ENCODE data around the gene ZBTB4. TPM values are rescaled to one million over a fixed set of nuclear protein-coding genes. Genes with fewer than 3 reads are reported as not detected.

The ZBTB4 gene
- total RNA-seq, 4 donors from 2014 or later = 15.1 to 27.3 (median 24.5) TPM

- Histone ChIP-seq H3K27ac (peak within 1 kb of the TSS in 1 of 4 donors; percentile 66), H3K9me3 (no peaks in the 10 kb centered on the region), H3K4me3 (peak within 1 kb of the TSS; percentile 20 to 54 (median 42)), H3K4me1 (peaks cover 0 to 22% (median 16%) of the 10 kb centered on the region in 4 donors), H3K36me3 (no peaks in the 10 kb centered on the region), H3K27me3 (peaks cover 0 to 16% of the 10 kb centered on the region in 2 donors)
- TF ChIP-seq POLR2A (IDR thresholded peaks at IDR 0.05) (no peak), CTCF (IDR thresholded peaks at IDR 0.05) (peak in 2 of 6 experiments; percentile 10 to 13)
- DNase-seq = peak; percentile 58 to 89 (median 84)
Measured at GRCh38 chr17:7444682-7445618, 34.5 kb downstream of the ZBTB4 start, which contains the start of gene CHRNB1. Gene CHRNB1, plus strand, starts transcription at chr17:7445061. Its CDS starts 67 bp downstream, at chr17:7445128.

GRCh38 chr17:7443499-7444485, 35.6 kb downstream of the ZBTB4 start:
- H3K4me1 ChIP-seq = peaks cover 4 to 30% (median 23%) of the 10 kb centered on the region in 4 donors
- TF ChIP-seq CTCF (IDR thresholded peaks at IDR 0.05) = no peak
- no peak for TF ChIP-seq POLR2A (IDR thresholded peaks at IDR 0.05)
- H3K27me3 ChIP-seq = peaks cover 0 to 27% of the 10 kb centered on the region in 2 donors
- no peak overlapping the region for H3K27ac ChIP-seq
- no peak for DNase-seq
- no peaks in the 10 kb centered on the region for H3K9me3 ChIP-seq
- H3K36me3 ChIP-seq = no peaks in the 10 kb centered on the region
- H3K4me3 ChIP-seq = no peak overlapping the region

GRCh38 chr17:7442142-7442541, 37.3 kb downstream of the ZBTB4 start:
- Histone ChIP-seq H3K9me3 (no peaks in the 10 kb centered on the region), H3K36me3 (no peaks in the 10 kb centered on the region), H3K27me3 (peaks cover 0 to 24% of the 10 kb centered on the region in 2 donors), H3K27ac (no peak overlapping the region), H3K4me1 (peaks cover 8 to 44% (median 30%) of the 10 kb centered on the region in 4 donors), H3K4me3 (no peak overlapping the region)
- no peak for TF ChIP-seq POLR2A (IDR thresholded peaks at IDR 0.05)
- no peak for TF ChIP-seq CTCF (IDR thresholded peaks at IDR 0.05)
- DNase-seq = no peak

- Histone ChIP-seq H3K27me3 (peaks cover 0 to 19% of the 10 kb centered on the region in 2 donors), H3K4me1 (peaks cover 8 to 47% (median 37%) of the 10 kb centered on the region in 4 donors), H3K27ac (no peak overlapping the region), H3K9me3 (no peaks in the 10 kb centered on the region), H3K4me3 (no peak overlapping the region), H3K36me3 (no peaks in the 10 kb centered on the region)
- TF ChIP-seq CTCF (IDR thresholded peaks at IDR 0.05) (no peak), POLR2A (IDR thresholded peaks at IDR 0.05) (no peak)
- no peak for DNase-seq
Measured at GRCh38 chr17:7441266-7441665, 38.2 kb downstream of the ZBTB4 start.

GRCh38 chr17:7440834-7441195, 38.6 kb downstream of the ZBTB4 start:
- H3K27ac ChIP-seq = peak overlapping the region in 1 of 4 donors; percentile 42
- no peak for DNase-seq
- H3K27me3 ChIP-seq = peaks cover 0 to 19% of the 10 kb centered on the region in 2 donors
- no peak for TF ChIP-seq POLR2A (IDR thresholded peaks at IDR 0.05)
- TF ChIP-seq CTCF (IDR thresholded peaks at IDR 0.05) = no peak
- no peaks in the 10 kb centered on the region for H3K36me3 ChIP-seq
- peaks cover 8 to 51% (median 38%) of the 10 kb centered on the region in 4 donors for H3K4me1 ChIP-seq
- H3K9me3 ChIP-seq = no peaks in the 10 kb centered on the region
- H3K4me3 ChIP-seq = peak overlapping the region in 1 of 4 donors; percentile 37
